ENCODE data around the gene DUS2.
"Not testable (repeated sequence)": the region's sequence is repeated elsewhere in the genome, so short reads cannot be mapped to it uniquely, and the experiment has no call there.

DUS2 gene

GRCh38 chr16:68093816-68094613, 70.9 kb downstream of the DUS2 start:
- peak; percentile 66 for DNase-seq

- DNase-seq: no peak
Observed at GRCh38 chr16:68094614-68094934, 71.5 kb downstream of the DUS2 start.

- no peak for DNase-seq
Observed at GRCh38 chr16:68096491-68096890, 73.4 kb downstream of the DUS2 start.

GRCh38 chr16:68097088-68097487, 74.0 kb downstream of the DUS2 start:
- no peak for DNase-seq

GRCh38 chr16:68097895-68098294, 74.8 kb downstream of the DUS2 start:
- no peak for DNase-seq

- no peak for DNase-seq
Observed at GRCh38 chr16:68100488-68100887, 77.4 kb downstream of the DUS2 start.

- DNase-seq: peak; percentile 28
Observed at GRCh38 chr16:68105611-68106010, 82.5 kb downstream of the DUS2 start.

GRCh38 chr16:68107230-68107928, 84.3 kb downstream of the DUS2 start:
- not testable (repeated sequence) for DNase-seq

GRCh38 chr16:68109156-68109555, 86.1 kb downstream of the DUS2 start:
- DNase-seq: not testable (repeated sequence)

GRCh38 chr16:68110611-68111010, 87.5 kb downstream of the DUS2 start:
- DNase-seq: not testable (repeated sequence)

GRCh38 chr16:68111379-68111778, 88.3 kb downstream of the DUS2 start:
- DNase-seq: no peak

- DNase-seq: no peak
Observed at GRCh38 chr16:68113059-68113761, 90.1 kb downstream of the DUS2 start.

GRCh38 chr16:68113765-68114240, 90.7 kb downstream of the DUS2 start:
- DNase-seq: no peak

- DNase-seq: peak; percentile 26
Observed at GRCh38 chr16:68114939-68115338, 91.9 kb downstream of the DUS2 start.

- no peak for DNase-seq
Observed at GRCh38 chr16:68115851-68116250, 92.8 kb downstream of the DUS2 start.

- DNase-seq: peak; percentile 26
Observed at GRCh38 chr16:68116256-68116867, 93.3 kb downstream of the DUS2 start.

- DNase-seq: no peak
Observed at GRCh38 chr16:68117884-68118283, 94.8 kb downstream of the DUS2 start.

- not testable (repeated sequence) for DNase-seq
Observed at GRCh38 chr16:68118954-68119353, 95.9 kb downstream of the DUS2 start.

- not testable (repeated sequence) for DNase-seq
Observed at GRCh38 chr16:68120496-68120895, 97.4 kb downstream of the DUS2 start.

GRCh38 chr16:68126395-68126794, 103.3 kb downstream of the DUS2 start:
- no peak for DNase-seq

- DNase-seq: peak; percentile 69
Observed at GRCh38 chr16:68128577-68129305, 105.7 kb downstream of the DUS2 start.

Measured in fibroblast of skin of back (primary cell).